Measurements from ENCODE around the gene DPM3. TPM values are rescaled to one million over a fixed set of nuclear protein-coding genes. Genes with fewer than 3 reads are reported as not detected.

DPM3 gene
- total and polyA plus RNA-seq, 2 of the 4 experiments (the other 2 are of a cell fraction): 29.0 to 129 TPM

DNA sequence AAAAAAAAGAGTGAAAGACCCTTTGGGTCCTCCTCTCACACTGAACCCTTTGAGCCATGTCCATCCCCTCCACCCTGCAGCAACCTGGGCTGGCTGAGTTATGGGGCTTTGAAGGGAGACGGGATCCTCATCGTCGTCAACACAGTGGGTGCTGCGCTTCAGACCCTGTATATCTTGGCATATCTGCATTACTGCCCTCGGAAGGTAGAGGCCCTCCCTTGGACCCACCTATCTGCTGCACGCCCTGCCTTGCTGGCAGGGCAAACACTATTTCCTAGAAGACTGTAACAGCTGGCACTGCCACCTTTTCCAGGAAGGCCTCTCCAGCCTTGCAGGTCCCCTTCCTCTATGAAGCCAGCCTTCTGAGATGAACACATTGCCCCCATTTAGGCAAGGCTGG, 3.6 kb downstream of the DPM3 start:
- H3K79me1 ChIP-seq (ENCODE audit: low read depth in 1 of 2, low read length in 2 of 2): peaks cover 23 to 44% of the 10 kb centered on the region in 2 experiments
- H3K14ac ChIP-seq (replicated peaks; ENCODE audit: low read depth, low read length): peak overlapping the region; percentile 85; the same call in 1 of the 2 replicates
- TF ChIP-seq POLR2A (IDR thresholded peaks at IDR 0.05; ENCODE audit: low read depth, low read length): no peak
- TF ChIP-seq SMC3 (IDR thresholded peaks at IDR 0.05; ENCODE audit: low read depth, low read length): no peak
- TF ChIP-seq, protein P1, sequence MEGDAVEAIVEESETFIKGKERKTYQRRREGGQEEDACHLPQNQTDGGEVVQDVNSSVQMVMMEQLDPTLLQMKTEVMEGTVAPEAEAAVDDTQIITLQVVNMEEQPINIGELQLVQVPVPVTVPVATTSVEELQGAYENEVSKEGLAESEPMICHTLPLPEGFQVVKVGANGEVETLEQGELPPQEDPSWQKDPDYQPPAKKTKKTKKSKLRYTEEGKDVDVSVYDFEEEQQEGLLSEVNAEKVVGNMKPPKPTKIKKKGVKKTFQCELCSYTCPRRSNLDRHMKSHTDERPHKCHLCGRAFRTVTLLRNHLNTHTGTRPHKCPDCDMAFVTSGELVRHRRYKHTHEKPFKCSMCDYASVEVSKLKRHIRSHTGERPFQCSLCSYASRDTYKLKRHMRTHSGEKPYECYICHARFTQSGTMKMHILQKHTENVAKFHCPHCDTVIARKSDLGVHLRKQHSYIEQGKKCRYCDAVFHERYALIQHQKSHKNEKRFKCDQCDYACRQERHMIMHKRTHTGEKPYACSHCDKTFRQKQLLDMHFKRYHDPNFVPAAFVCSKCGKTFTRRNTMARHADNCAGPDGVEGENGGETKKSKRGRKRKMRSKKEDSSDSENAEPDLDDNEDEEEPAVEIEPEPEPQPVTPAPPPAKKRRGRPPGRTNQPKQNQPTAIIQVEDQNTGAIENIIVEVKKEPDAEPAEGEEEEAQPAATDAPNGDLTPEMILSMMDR (conservative IDR thresholded peaks at IDR 0.05; ENCODE audit: low read depth, low read length): no peak
- TF ChIP-seq, protein P2, sequence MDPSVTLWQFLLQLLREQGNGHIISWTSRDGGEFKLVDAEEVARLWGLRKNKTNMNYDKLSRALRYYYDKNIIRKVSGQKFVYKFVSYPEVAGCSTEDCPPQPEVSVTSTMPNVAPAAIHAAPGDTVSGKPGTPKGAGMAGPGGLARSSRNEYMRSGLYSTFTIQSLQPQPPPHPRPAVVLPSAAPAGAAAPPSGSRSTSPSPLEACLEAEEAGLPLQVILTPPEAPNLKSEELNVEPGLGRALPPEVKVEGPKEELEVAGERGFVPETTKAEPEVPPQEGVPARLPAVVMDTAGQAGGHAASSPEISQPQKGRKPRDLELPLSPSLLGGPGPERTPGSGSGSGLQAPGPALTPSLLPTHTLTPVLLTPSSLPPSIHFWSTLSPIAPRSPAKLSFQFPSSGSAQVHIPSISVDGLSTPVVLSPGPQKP (IDR thresholded peaks at IDR 0.05; ENCODE audit: borderline replicate concordance, low read depth, low read length): no peak
- no peak for TF ChIP-seq MAFK (IDR thresholded peaks at IDR 0.05; ENCODE audit: low read depth, low read length)
- TF ChIP-seq, protein P3, sequence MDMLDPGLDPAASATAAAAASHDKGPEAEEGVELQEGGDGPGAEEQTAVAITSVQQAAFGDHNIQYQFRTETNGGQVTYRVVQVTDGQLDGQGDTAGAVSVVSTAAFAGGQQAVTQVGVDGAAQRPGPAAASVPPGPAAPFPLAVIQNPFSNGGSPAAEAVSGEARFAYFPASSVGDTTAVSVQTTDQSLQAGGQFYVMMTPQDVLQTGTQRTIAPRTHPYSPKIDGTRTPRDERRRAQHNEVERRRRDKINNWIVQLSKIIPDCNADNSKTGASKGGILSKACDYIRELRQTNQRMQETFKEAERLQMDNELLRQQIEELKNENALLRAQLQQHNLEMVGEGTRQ (IDR thresholded peaks at IDR 0.05; ENCODE audit: low read depth, low read length): no peak
- TF ChIP-seq RAD21 (IDR thresholded peaks at IDR 0.05; ENCODE audit: low read length): no peak
- no peak for TF ChIP-seq FOS (IDR thresholded peaks at IDR 0.05; ENCODE audit: low read depth, low read length)
- TF ChIP-seq CEBPB (IDR thresholded peaks at IDR 0.05; ENCODE audit: low read depth, low read length): no peak
- no peak for TF ChIP-seq MXI1 (IDR thresholded peaks at IDR 0.05; ENCODE audit: borderline replicate concordance, low read depth, low read length)
- TF ChIP-seq NFE2L2 (IDR thresholded peaks at IDR 0.05; ENCODE audit: low read depth, low read length): no peak
- TF ChIP-seq RCOR1 (IDR thresholded peaks at IDR 0.05; ENCODE audit: insufficient replicate concordance, low read length): no peak
- TF ChIP-seq CHD1 (IDR thresholded peaks at IDR 0.05; ENCODE audit: low read depth, low read length): no peak
- no peak for TF ChIP-seq MAZ (IDR thresholded peaks at IDR 0.05; ENCODE audit: borderline replicate concordance, low read depth, low read length)
- TF ChIP-seq BHLHE40 (IDR thresholded peaks at IDR 0.05; ENCODE audit: low read depth, low read length): no peak
- no peak for TF ChIP-seq RFX5 (IDR thresholded peaks at IDR 0.05; ENCODE audit: low read depth, low read length)
- no TSS peak for BruUV-seq (replicated peaks)
- peak overlapping the region; percentile 21; the same call in 1 of the 2 replicates for H3K9ac ChIP-seq (ENCODE audit: low read depth, low read length)
- in situ Hi-C loops (cut with MboI; ENCODE audit: low sequenced_read_pairs): no loop called here
- no peak for ATAC-seq (ENCODE audit: low read depth)
- DNase-seq: no peak
- H4K20me1 ChIP-seq (ENCODE audit: insufficient read depth, low read length): no peaks in the 10 kb centered on the region
- H2BK15ac ChIP-seq (ENCODE audit: low read depth, low read length): no peak overlapping the region
- H3K9me3 ChIP-seq (ENCODE audit: control insufficient read depth, insufficient read depth, low read length): no peaks in the 10 kb centered on the region
- peak overlapping the region; percentile 22; the same call in 1 of the 2 replicates for H4K5ac ChIP-seq (ENCODE audit: low read depth, low read length)
- peak overlapping the region; percentile 5 for H3K4me3 ChIP-seq (ENCODE audit: insufficient read depth, low read depth, low read length)
- peak overlapping the region; percentile 31 for H2AK9ac ChIP-seq (replicated peaks; ENCODE audit: low read depth, low read length, poor library complexity)
- peak overlapping the region; percentile 39 for H2AFZ ChIP-seq (replicated peaks; ENCODE audit: low read length, poor library complexity)
- H3K56ac ChIP-seq (ENCODE audit: extremely low read depth, insufficient read depth, low read length): no peak overlapping the region
- peak overlapping the region; percentile 66 for H3K4me2 ChIP-seq (ENCODE audit: low read depth, low read length)
- no peak overlapping the region for H2BK20ac ChIP-seq (ENCODE audit: low read depth, low read length)
- intact Hi-C loops (cut with micrococcal nuclease): no loop called here
- ChIA-PET POLR2A (ENCODE audit: unreplicated experiment) (interaction anchor here (0.7 kb wide), 1 partner anchor 136 kb away, joined by 3 read pairs; the partner anchor contains the start of gene CLK2), CTCF (interaction anchor here (0.6 to 1.1 kb wide), 2 partner anchors 16 to 45 kb away, joined by 3 to 4 read pairs; no protein-coding TSS in a partner anchor)
- H3K4ac ChIP-seq (ENCODE audit: low read depth, low read length): peak overlapping the region; percentile 77
- no peaks in the 10 kb centered on the region for H3K27me3 ChIP-seq (ENCODE audit: control insufficient read depth, insufficient read depth, low read length)
- H2AK5ac ChIP-seq (ENCODE audit: low read depth, low read length): peak overlapping the region; percentile 23; the same call in 1 of the 2 replicates
- H2BK120ac ChIP-seq (ENCODE audit: low read depth, low read length): no peak overlapping the region
- dilution Hi-C loops (cut with HindIII; ENCODE audit: low sequenced_read_pairs, unreplicated experiment): no loop called here
- H3K27ac ChIP-seq (ENCODE audit: insufficient read depth, low read length): peak overlapping the region; percentile 23
- H2BK5ac ChIP-seq (ENCODE audit: low read depth, low read length, poor library complexity, severe bottlenecking): peak overlapping the region; percentile 3
- peaks cover 20% of the 10 kb centered on the region; the same call in 1 of the 2 replicates for H3K9me1 ChIP-seq (ENCODE audit: insufficient read depth, low read length)
- no peak overlapping the region for H3K18ac ChIP-seq (ENCODE audit: low read depth, low read length)
- WGBS, 2 experiments (ENCODE audit: extremely low coverage in 2 of 2, insufficient read length in 1 of 2): 63% methylated on average over 5 of the region's 6 CpGs; no CpG with 5 or more reads in 1 of the 2 experiments
- peak overlapping the region in 1 of 2 experiments; percentile 45; a peak in 2 of 4 replicates for H4K8ac ChIP-seq (ENCODE audit: low read depth in 2 of 2, low read length in 2 of 2)
- H3K23ac ChIP-seq (ENCODE audit: low read depth, low read length): peak overlapping the region; percentile 77; the same call in 1 of the 2 replicates
- H3K4me1 ChIP-seq (ENCODE audit: control insufficient read depth, insufficient read depth, low read length): peaks cover 8% of the 10 kb centered on the region; the same call in 1 of the 2 replicates
- peaks cover 9% of the 10 kb centered on the region for H3K36me3 ChIP-seq (ENCODE audit: control insufficient read depth, insufficient read depth, low read length)
- peak overlapping the region; percentile 44; the same call in 1 of the 2 replicates for H4K91ac ChIP-seq (ENCODE audit: insufficient read depth, low read depth, low read length)
